ENCODE data around the gene ATP8A1.

Gene ATP8A1

GRCh38 chr4:42633605-42634388, 23.1 kb downstream of the ATP8A1 start:
- no peak for DNase-seq
- in situ Hi-C loops (cut with HindIII; ENCODE audit: low pct_ligation_motif_present, low pct_unique_long_range_greater_than_20kb, low sequenced_read_pairs): no loop called here

GRCh38 chr4:42632653-42633382, 24.1 kb downstream of the ATP8A1 start:
- DNase-seq: no peak
- in situ Hi-C loops (cut with HindIII; ENCODE audit: low pct_ligation_motif_present, low pct_unique_long_range_greater_than_20kb, low sequenced_read_pairs): no loop called here

GRCh38 chr4:42630908-42631307, 26.0 kb downstream of the ATP8A1 start:
- in situ Hi-C loops (cut with HindIII; ENCODE audit: low pct_ligation_motif_present, low pct_unique_long_range_greater_than_20kb, low sequenced_read_pairs): no loop called here

GRCh38 chr4:42628740-42629139, 28.2 kb downstream of the ATP8A1 start:
- no peak for DNase-seq
- in situ Hi-C loops (cut with HindIII; ENCODE audit: low pct_ligation_motif_present, low pct_unique_long_range_greater_than_20kb, low sequenced_read_pairs): no loop called here

More at GRCh38 chr4:42630908-42631307, 26.0 kb downstream of the ATP8A1 start:
- no peak for DNase-seq

GRCh38 chr4:42627885-42628646, 28.8 kb downstream of the ATP8A1 start:
- in situ Hi-C loops (cut with HindIII; ENCODE audit: low pct_ligation_motif_present, low pct_unique_long_range_greater_than_20kb, low sequenced_read_pairs): no loop called here
- DNase-seq: no peak

GRCh38 chr4:42626629-42627146, 30.2 kb downstream of the ATP8A1 start:
- in situ Hi-C loops (cut with HindIII; ENCODE audit: low pct_ligation_motif_present, low pct_unique_long_range_greater_than_20kb, low sequenced_read_pairs): no loop called here
- DNase-seq: no peak

- no peak for DNase-seq
- in situ Hi-C loops (cut with HindIII; ENCODE audit: low pct_ligation_motif_present, low pct_unique_long_range_greater_than_20kb, low sequenced_read_pairs): no loop called here
Observed at GRCh38 chr4:42625329-42625728, 31.6 kb downstream of the ATP8A1 start.

- in situ Hi-C loops (cut with HindIII; ENCODE audit: low pct_ligation_motif_present, low pct_unique_long_range_greater_than_20kb, low sequenced_read_pairs): no loop called here
Observed at GRCh38 chr4:42624551-42624950, 32.4 kb downstream of the ATP8A1 start.

GRCh38 chr4:42618023-42618422, 38.9 kb downstream of the ATP8A1 start:
- in situ Hi-C loops (cut with HindIII; ENCODE audit: low pct_ligation_motif_present, low pct_unique_long_range_greater_than_20kb, low sequenced_read_pairs): no loop called here

More at GRCh38 chr4:42624551-42624950, 32.4 kb downstream of the ATP8A1 start:
- DNase-seq: no peak

GRCh38 chr4:42617030-42617429, 39.9 kb downstream of the ATP8A1 start:
- in situ Hi-C loops (cut with HindIII; ENCODE audit: low pct_ligation_motif_present, low pct_unique_long_range_greater_than_20kb, low sequenced_read_pairs): no loop called here

More at GRCh38 chr4:42618023-42618422, 38.9 kb downstream of the ATP8A1 start:
- no peak for DNase-seq

GRCh38 chr4:42616572-42616971, 40.3 kb downstream of the ATP8A1 start:
- in situ Hi-C loops (cut with HindIII; ENCODE audit: low pct_ligation_motif_present, low pct_unique_long_range_greater_than_20kb, low sequenced_read_pairs): no loop called here

More at GRCh38 chr4:42617030-42617429, 39.9 kb downstream of the ATP8A1 start:
- DNase-seq: no peak

GRCh38 chr4:42615131-42615763, 41.7 kb downstream of the ATP8A1 start:
- in situ Hi-C loops (cut with HindIII; ENCODE audit: low pct_ligation_motif_present, low pct_unique_long_range_greater_than_20kb, low sequenced_read_pairs): no loop called here
- no peak for DNase-seq

More at GRCh38 chr4:42616572-42616971, 40.3 kb downstream of the ATP8A1 start:
- no peak for DNase-seq

GRCh38 chr4:42612898-42613297, 44.0 kb downstream of the ATP8A1 start:
- in situ Hi-C loops (cut with HindIII; ENCODE audit: low pct_ligation_motif_present, low pct_unique_long_range_greater_than_20kb, low sequenced_read_pairs): no loop called here
- DNase-seq: no peak

GRCh38 chr4:42610941-42611340, 46.0 kb downstream of the ATP8A1 start:
- in situ Hi-C loops (cut with HindIII; ENCODE audit: low pct_ligation_motif_present, low pct_unique_long_range_greater_than_20kb, low sequenced_read_pairs): no loop called here

GRCh38 chr4:42609051-42609450, 47.9 kb downstream of the ATP8A1 start:
- in situ Hi-C loops (cut with HindIII; ENCODE audit: low pct_ligation_motif_present, low pct_unique_long_range_greater_than_20kb, low sequenced_read_pairs): no loop called here
- DNase-seq: no peak

More at GRCh38 chr4:42610941-42611340, 46.0 kb downstream of the ATP8A1 start:
- no peak for DNase-seq

GRCh38 chr4:42608551-42608950, 48.4 kb downstream of the ATP8A1 start:
- in situ Hi-C loops (cut with HindIII; ENCODE audit: low pct_ligation_motif_present, low pct_unique_long_range_greater_than_20kb, low sequenced_read_pairs): no loop called here
- no peak for DNase-seq

- no peak for DNase-seq
- in situ Hi-C loops (cut with HindIII; ENCODE audit: low pct_ligation_motif_present, low pct_unique_long_range_greater_than_20kb, low sequenced_read_pairs): no loop called here
Observed at GRCh38 chr4:42607011-42607726, 49.7 kb downstream of the ATP8A1 start.

- DNase-seq: no peak
- in situ Hi-C loops (cut with HindIII; ENCODE audit: low pct_ligation_motif_present, low pct_unique_long_range_greater_than_20kb, low sequenced_read_pairs): no loop called here
Observed at GRCh38 chr4:42605264-42605663, 51.6 kb downstream of the ATP8A1 start.

All from ACHN (cell line).